GM13977 (cell line): ENCODE data around the gene TCEA2.
A peak's percentile ranks its signal among the peaks of the same experiment; 100 is the strongest.
"Not testable (repeated sequence)": the region's sequence is repeated elsewhere in the genome, so short reads cannot be mapped to it uniquely, and the experiment has no call there.

Source experiments
- DNase-seq: peaks from one replicate; pipeline ENCODE4 v3.0.0; 2012; ENCODE audit warnings: low spot score
- in situ Hi-C: fragments of 300-500 bp; cut with MboI; formaldehyde crosslinking; loops from one replicate; pipeline ENCODE4 v1.12.0; 2022; ENCODE audit warnings: low sequenced_read_pairs, low pct_unique_long_range_greater_than_20kb, mixed read lengths, inconsistent platforms; ENCODE audit not compliant: unreplicated experiment
- TF ChIP-seq, protein P1 (sequence below): IDR thresholded peaks from 2 replicates; pipeline ENCODE4 v1.5.1; 2012; ENCODE audit warnings: mild to moderate bottlenecking, control low read depth; ENCODE audit not compliant: insufficient read depth; ENCODE audit errors: extremely low read depth, missing control alignments

TCEA2 gene

DNA sequence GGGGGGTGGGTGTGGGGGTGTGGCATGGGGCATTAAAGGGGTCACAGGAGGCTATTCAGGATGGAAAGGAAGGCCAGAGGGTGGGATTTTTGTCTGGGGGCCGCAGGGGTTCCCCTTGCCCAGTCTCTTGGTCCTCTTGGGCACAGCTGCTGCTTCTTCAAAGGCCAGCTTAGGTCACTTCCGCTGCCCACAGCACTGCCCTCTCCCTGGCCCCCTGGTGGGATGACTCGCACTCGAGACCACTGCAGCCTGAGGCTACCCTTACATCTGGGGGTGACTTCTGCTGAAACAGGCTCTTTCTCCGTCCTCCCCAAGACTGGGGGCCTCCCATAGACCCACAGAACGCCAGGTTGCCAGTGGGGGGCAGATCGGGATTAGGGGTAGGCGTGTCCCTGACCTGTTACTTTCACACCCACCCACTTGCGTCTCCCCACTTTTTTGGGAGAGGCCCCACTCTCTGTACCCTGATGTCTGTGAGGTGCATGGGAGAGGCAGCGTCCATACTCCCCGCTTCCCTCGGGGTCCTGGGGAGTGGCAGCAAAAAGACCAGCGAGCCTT, 19.9 kb downstream of the TCEA2 start:
- TF ChIP-seq, protein P1, sequence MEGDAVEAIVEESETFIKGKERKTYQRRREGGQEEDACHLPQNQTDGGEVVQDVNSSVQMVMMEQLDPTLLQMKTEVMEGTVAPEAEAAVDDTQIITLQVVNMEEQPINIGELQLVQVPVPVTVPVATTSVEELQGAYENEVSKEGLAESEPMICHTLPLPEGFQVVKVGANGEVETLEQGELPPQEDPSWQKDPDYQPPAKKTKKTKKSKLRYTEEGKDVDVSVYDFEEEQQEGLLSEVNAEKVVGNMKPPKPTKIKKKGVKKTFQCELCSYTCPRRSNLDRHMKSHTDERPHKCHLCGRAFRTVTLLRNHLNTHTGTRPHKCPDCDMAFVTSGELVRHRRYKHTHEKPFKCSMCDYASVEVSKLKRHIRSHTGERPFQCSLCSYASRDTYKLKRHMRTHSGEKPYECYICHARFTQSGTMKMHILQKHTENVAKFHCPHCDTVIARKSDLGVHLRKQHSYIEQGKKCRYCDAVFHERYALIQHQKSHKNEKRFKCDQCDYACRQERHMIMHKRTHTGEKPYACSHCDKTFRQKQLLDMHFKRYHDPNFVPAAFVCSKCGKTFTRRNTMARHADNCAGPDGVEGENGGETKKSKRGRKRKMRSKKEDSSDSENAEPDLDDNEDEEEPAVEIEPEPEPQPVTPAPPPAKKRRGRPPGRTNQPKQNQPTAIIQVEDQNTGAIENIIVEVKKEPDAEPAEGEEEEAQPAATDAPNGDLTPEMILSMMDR: peak; percentile 4
- no peak for DNase-seq
- in situ Hi-C loops: no loop called here

DNA sequence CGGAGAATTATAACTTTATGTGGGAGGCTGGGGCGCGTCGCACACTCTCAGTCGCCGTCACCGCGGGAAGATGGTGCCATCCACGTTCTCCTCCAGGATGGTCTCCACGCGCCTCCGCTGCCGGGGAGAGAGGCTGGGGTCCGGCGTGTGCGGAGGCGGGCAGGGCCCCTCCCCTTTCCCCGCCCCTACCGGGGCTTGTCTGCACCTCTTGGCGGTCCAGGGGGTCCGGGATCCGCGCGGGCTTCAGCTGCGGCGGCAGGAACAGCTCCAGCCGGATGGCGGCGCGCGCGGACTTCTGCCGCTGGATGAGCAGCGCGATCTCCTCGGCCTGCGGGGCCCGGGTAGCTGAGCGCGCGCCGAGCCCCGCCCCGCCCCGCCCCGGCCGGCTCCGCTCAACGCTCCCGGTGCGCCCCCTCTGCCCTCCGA, 20.4 kb downstream of the TCEA2 start:
- TF ChIP-seq, protein P1: peak; percentile 91
- DNase-seq: peak; percentile 88
- in situ Hi-C loops: no loop called here

DNA sequence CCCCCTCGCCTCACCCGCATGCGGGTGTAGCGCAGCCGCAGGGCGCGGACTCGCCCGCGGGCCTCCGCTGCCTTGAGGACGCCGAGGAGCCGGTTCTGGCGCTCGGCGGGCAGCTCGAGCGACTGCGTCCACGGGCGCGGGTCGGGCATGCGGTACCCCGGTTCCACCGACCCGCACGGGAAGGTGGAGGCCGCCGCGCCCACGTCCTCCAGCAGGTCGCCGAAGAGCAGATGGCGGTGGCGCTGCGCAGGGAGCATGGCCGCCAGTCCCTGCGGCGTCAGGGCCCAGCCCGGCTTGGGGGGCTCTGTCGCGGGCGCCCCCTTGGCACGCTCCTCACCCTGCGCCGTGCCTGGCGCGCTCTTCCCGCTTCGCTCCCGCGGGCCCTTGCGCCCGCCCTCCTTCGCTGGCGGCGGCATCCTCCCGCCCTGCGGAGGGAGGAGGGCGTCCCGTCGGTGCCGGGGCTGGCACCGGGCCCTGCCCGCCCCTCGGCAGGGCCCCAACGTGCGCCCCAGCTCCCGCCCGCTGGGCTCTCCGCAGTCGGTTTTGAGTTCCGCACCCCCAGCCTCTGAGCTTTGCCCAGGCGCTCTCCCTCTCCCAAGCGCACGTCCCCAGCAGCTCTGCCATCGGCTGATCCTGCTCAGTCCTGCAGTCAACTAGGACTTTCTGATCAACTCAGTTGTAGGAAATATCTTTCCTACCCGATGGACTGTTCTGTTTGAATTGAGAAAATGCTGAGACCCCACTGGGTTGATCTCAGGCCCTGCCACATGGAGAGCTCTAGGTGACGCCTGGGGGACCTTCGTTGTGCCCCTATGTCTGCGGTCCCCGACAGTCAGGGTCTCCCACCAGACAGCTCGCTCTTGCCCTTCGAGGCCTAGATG, 21.0 kb downstream of the TCEA2 start, which contains the start of gene LKAAEAR1:
Gene LKAAEAR1, minus strand, starts transcription at position 595 of the 881 bp plus-strand sequence. Its CDS starts 179 bp downstream, at position 416.
- TF ChIP-seq, protein P1: no peak
- DNase-seq: no peak
- in situ Hi-C loops: no loop called here

DNA sequence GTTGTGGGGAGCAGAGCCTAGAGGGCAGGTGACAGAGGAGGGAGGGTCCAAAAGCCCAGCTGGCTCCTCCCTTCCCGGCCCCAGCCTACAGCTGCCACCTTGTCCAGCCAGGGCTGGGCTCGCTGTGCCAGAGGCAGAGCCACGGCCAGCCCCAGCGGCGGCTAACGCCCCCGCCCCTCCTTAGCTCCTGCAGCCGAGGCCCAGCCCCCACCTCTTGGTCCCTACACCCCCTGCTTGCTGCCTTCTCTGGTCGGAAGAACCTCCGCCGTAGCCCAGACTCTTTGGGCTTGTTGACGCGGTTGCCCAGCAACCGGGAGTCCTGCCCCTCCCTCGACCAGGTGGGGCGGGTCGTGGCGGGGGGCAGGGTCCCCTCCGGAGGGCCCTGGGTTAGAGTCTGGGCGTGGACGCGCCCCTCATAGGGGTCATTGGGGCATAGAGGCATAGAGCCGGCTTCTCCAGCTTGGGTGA, 21.7 kb downstream of the TCEA2 start:
- TF ChIP-seq, protein P1: no peak
- DNase-seq: no peak
- in situ Hi-C loops: no loop called here

DNA sequence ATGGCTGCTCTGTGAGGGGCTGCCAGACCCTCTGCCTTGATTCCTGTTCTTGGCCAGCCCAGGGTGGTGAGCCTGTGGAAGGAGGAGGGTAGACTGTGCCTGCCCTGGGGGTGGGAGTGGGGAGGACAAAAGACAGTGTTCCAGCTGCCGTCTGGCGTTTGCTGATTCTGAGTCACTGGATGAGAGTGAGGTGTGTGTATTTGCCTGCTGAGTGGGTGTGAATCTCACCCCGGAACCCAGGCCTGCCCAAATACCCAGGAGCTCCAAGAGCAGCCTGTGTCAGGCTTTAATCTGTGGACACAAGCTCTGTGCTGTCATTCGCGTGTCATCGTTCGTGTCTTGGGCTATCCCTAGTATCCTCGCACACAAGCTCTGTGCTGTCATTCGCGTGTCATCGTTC, 23.8 kb downstream of the TCEA2 start:
- in situ Hi-C loops: no loop called here
- DNase-seq: no peak
- TF ChIP-seq, protein P1: no peak

DNA sequence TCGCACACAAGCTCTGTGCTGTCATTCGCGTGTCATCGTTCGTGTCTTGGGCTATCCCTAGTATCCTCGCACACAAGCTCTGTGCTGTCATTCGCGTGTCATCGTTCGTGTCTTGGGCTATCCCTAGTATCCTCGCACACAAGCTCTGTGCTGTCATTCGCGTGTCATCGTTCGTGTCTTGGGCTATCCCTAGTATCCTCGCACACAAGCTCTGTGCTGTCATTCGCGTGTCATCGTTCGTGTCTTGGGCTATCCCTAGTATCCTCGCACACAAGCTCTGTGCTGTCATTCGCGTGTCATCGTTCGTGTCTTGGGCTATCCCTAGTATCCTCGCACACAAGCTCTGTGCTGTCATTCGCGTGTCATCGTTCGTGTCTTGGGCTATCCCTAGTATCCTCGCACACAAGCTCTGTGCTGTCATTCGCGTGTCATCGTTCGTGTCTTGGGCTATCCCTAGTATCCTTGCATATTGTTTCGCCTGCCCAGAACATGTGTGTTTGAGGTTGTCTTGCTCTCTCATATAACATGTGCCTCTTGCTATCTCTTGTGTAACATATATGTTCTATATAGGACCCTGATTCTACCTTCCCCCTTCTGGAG, 24.3 kb downstream of the TCEA2 start:
- in situ Hi-C loops, DNase-seq: not testable (repeated sequence)

DNA sequence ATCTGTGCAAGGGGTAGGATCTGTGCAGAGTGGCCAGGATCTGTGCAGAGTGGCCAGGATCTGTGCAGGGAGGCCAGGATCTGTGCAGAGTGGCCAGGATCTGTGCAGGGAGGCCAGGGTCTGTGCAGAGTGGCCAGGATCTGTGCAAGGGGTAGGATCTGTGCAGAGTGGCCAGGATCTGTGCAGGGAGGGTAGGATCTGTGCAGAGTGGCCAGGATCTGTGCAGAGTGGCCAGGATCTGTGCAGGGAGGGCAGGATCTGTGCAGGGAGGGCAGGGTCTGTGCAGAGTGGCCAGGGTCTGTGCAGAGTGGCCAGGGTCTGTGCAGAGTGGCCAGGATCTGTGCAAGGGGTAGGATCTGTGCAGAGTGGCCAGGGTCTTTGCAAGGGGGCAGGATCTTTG, 25.6 kb downstream of the TCEA2 start:
- in situ Hi-C loops: not testable (repeated sequence)

More for the DNA sequence above, 25.6 kb downstream of the TCEA2 start:
- DNase-seq: not testable (repeated sequence)
